ENCODE measurements around the gene KCTD19.

Gene KCTD19

GRCh38 chr16:67304020-67304419 lies 22.5 kb downstream of the KCTD19 start:
- TF ChIP-seq PATZ1 (CRISPR knock-in tag; IDR thresholded peaks at IDR 0.05; ENCODE audit: borderline replicate concordance) (no peak), ESRRG (CRISPR knock-in tag; IDR thresholded peaks at IDR 0.05) (no peak), TCF4 (CRISPR knock-in tag; IDR thresholded peaks at IDR 0.05; ENCODE audit: borderline replicate concordance) (no peak), POU6F1 (CRISPR knock-in tag; IDR thresholded peaks at IDR 0.05; ENCODE audit: borderline replicate concordance, low read depth) (no peak), PPARA (CRISPR knock-in tag; IDR thresholded peaks at IDR 0.05; ENCODE audit: borderline replicate concordance) (no peak), TOX (CRISPR knock-in tag; IDR thresholded peaks at IDR 0.05; ENCODE audit: borderline replicate concordance) (no peak), ZFP3 (CRISPR knock-in tag; IDR thresholded peaks at IDR 0.05) (no peak), ZNF70 (CRISPR knock-in tag; IDR thresholded peaks at IDR 0.05) (no peak), ZC3H10 (CRISPR knock-in tag; IDR thresholded peaks at IDR 0.05) (no peak)
- no peak for ATAC-seq

- TF ChIP-seq ZNF8 (CRISPR knock-in tag; IDR thresholded peaks at IDR 0.05): no peak
- ATAC-seq: no peak
Measured at GRCh38 chr16:67302970-67303369, 23.6 kb downstream of the KCTD19 start.

GRCh38 chr16:67302076-67302475 lies 24.5 kb downstream of the KCTD19 start:
- no peak for TF ChIP-seq ISL1 (CRISPR knock-in tag; IDR thresholded peaks at IDR 0.05)
- TF ChIP-seq GLIS3 (CRISPR knock-in tag; IDR thresholded peaks at IDR 0.05): no peak
- TF ChIP-seq ESRRG (CRISPR knock-in tag; IDR thresholded peaks at IDR 0.05): no peak
- no peak for TF ChIP-seq ZFP3 (CRISPR knock-in tag; IDR thresholded peaks at IDR 0.05)
- no peak for TF ChIP-seq ARNTL (CRISPR knock-in tag; IDR thresholded peaks at IDR 0.05; ENCODE audit: borderline replicate concordance, low read depth)
- TF ChIP-seq OSR1 (CRISPR knock-in tag; IDR thresholded peaks at IDR 0.05): no peak
- TF ChIP-seq PPARA (CRISPR knock-in tag; IDR thresholded peaks at IDR 0.05; ENCODE audit: borderline replicate concordance): no peak
- no peak for TF ChIP-seq ZNF70 (CRISPR knock-in tag; IDR thresholded peaks at IDR 0.05)
- no peak for TF ChIP-seq POU6F1 (CRISPR knock-in tag; IDR thresholded peaks at IDR 0.05; ENCODE audit: borderline replicate concordance, low read depth)
- no peak for TF ChIP-seq RARB (CRISPR knock-in tag; IDR thresholded peaks at IDR 0.05)
- TF ChIP-seq TSHZ2 (CRISPR knock-in tag; IDR thresholded peaks at IDR 0.05): no peak
- TF ChIP-seq TCF4 (CRISPR knock-in tag; IDR thresholded peaks at IDR 0.05; ENCODE audit: borderline replicate concordance): no peak
- TF ChIP-seq CREB5 (CRISPR knock-in tag; IDR thresholded peaks at IDR 0.05; ENCODE audit: low read depth): no peak
- no peak for TF ChIP-seq ZNF8 (CRISPR knock-in tag; IDR thresholded peaks at IDR 0.05)
- no peak for TF ChIP-seq BACH2 (CRISPR knock-in tag; IDR thresholded peaks at IDR 0.05; ENCODE audit: borderline replicate concordance)
- TF ChIP-seq ZFP30 (CRISPR knock-in tag; IDR thresholded peaks at IDR 0.05): no peak
- TF ChIP-seq CSDC2 (CRISPR knock-in tag; IDR thresholded peaks at IDR 0.05): no peak
- no peak for TF ChIP-seq ZNF565 (CRISPR knock-in tag; conservative IDR thresholded peaks at IDR 0.05; ENCODE audit: low read depth)
- ATAC-seq: no peak

All from SK-N-SH treated with all-trans-retinoic acid at 6 μM for 48 hours (cell line).